Jurkat, Clone E6-1 (cell line): ENCODE results near the gene MGME1.
A peak's percentile ranks its signal among the peaks of the same experiment; 100 is the strongest.
"Not testable (repeated sequence)": the region's sequence is repeated elsewhere in the genome, so short reads cannot be mapped to it uniquely, and the experiment has no call there.

Experiments used
- DNase-seq: peaks from one replicate; pipeline ENCODE4 v3.0.0-alpha.2; 2011; ENCODE audit warnings: low read depth, low spot score
- H3K4me3 ChIP-seq: 2 replicates; pipeline ENCODE4 v1.5.1; 2011; ENCODE audit warnings: mild to moderate bottlenecking, low read length, control low read depth, moderate library complexity

MGME1 gene

GRCh38 chr20:17957505-17958363, 11.1 kb upstream of the MGME1 start:
- DNase-seq = no peak
- H3K4me3 ChIP-seq = no peak overlapping the region

GRCh38 chr20:17958373-17959256, 10.2 kb upstream of the MGME1 start:
- DNase-seq = no peak
- H3K4me3 ChIP-seq = no peak overlapping the region

DNA sequence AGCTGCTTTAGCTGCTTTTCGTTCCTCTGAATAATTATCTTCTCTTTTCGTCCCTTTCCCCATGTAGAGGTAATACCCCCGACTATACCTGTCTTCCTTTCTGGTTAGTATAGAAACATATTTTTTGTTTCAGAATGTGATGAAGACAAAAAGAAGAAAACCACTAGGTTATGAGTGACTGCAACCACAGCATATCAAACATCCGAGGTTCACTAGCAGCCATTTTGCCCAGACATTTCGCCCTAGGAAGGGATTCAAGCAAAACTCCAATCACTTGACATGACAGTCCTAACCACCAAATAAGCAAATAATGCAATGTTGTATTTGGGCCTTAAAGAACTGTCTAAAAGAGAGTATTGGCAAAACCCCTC, 9.6 kb upstream of the MGME1 start:
- H3K4me3 ChIP-seq = no peak overlapping the region
- DNase-seq = no peak

DNA sequence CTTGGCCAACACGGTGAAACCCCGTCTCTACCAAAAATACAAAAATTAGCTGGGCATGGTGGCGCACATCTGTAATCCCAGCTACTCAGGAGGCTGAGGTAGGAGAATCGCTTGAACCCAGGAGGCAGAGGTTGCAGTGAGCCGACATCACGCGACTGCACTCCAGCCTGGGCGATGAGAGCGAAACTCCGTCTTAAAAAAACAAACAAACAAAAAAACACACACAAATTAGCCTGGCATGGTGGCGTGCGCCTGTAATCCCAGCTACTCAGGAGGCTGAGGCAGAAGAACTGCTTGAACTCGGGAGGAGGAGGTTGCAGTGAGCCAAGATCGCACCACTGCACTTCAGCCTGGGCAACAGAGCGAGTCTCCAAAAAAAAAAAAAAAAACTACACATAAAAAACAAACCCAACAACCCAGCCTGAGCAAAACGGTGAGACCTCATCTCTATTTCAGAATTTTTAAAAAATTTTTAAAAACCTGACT, 8.4 kb upstream of the MGME1 start:
- not testable (repeated sequence) for H3K4me3 ChIP-seq

GRCh38 chr20:17960927-17961586, 7.8 kb upstream of the MGME1 start:
- no peak for DNase-seq
- H3K4me3 ChIP-seq = no peak overlapping the region

More for the DNA sequence above, 8.4 kb upstream of the MGME1 start:
- DNase-seq = not testable (repeated sequence)

DNA sequence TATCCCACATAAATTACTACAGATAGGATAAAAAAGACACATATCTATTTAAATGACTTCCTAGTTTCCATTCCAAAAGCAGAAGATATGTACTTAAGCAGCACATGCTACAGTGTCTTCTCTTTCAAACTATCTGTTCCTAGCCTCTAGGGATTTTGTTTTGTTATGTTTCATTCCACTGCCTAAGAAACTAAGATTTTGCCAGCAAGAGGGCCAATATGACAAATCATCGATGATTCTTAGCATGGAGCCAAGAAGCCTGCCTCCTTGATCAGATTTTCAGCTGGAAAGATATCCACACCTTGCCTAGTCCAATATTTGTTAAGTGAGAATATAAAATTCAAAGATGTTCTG, 7.3 kb upstream of the MGME1 start:
- no peak for DNase-seq
- H3K4me3 ChIP-seq = no peak overlapping the region

DNA sequence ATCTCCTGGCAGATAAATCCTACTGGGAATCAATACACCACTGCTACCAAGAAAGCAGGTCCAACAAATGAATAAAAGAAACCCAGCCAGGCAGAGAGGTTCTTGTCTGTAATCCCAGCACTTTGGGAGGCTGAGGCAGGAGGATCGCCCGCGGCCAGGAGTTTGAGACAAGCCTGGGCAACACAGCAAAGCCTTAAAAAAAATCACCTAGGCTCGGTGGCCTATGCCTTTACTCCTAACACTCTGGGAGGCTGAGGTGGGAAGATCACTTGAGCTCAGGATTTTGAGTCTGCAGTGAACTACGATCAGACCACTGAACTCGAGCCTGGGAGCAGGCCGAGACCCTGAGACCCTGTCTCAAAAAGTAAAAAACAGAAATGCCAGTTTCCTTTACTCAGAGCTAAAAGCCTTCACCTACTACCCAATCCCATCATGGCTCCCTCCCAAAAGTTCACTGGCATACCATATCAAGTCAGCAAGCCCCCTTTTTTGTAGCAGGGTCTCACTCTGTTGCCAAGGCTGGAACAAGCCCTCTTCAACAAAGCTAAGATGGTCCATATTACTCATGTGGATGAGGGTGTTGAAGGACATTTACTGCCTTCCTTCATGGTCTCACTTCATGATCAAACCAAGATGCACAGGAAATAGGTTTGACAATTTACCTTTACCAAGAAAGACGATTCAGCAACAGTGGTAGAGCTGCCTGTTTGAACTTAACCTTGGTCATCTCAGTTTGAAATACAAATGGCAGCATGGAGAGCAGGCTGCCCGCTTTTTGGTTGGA, 5.5 kb upstream of the MGME1 start:
- no peak for DNase-seq
- no peak overlapping the region for H3K4me3 ChIP-seq

DNA sequence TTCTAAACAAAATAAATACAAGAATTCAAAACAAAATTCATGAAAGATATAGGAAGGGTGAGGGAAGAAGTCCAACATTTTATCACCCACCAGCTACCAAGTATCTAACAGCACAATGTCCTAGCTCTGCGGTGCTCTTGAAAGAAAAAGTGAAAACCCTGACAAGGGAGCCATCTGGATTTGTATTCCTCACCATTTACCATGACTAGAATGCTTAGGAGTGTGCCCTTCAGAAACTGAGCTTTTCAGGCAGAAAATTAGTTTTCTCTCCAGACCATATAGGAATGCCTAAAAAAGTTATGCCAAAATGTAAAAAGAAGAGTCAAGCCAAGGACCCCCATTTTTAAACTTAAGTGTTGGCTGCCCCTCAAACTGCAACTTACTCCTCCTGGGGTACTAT, 4.7 kb upstream of the MGME1 start:
- no peak for DNase-seq
- H3K4me3 ChIP-seq = no peak overlapping the region

DNA sequence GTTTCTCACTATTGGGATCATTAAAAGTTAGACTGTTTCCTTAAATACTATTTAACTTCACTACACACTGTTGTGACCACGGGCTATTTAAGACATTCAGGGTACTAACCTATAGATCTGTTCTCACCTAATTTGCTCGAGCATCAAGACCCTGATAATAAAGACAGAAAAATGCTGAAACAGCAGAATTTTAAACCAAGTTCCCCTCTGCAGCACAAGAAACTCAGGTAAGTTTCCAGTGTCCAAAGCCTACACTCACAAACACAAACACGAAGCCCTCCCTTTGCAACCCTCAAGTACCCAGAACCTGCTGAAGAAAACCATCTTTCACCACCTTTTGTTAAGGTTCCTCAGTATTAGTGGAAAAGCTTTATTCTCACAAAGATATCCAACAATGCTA, 4.2 kb upstream of the MGME1 start:
- H3K4me3 ChIP-seq = no peak overlapping the region
- no peak for DNase-seq

GRCh38 chr20:17965042-17965697, 3.6 kb upstream of the MGME1 start:
- no peak for DNase-seq
- no peak overlapping the region for H3K4me3 ChIP-seq

DNA sequence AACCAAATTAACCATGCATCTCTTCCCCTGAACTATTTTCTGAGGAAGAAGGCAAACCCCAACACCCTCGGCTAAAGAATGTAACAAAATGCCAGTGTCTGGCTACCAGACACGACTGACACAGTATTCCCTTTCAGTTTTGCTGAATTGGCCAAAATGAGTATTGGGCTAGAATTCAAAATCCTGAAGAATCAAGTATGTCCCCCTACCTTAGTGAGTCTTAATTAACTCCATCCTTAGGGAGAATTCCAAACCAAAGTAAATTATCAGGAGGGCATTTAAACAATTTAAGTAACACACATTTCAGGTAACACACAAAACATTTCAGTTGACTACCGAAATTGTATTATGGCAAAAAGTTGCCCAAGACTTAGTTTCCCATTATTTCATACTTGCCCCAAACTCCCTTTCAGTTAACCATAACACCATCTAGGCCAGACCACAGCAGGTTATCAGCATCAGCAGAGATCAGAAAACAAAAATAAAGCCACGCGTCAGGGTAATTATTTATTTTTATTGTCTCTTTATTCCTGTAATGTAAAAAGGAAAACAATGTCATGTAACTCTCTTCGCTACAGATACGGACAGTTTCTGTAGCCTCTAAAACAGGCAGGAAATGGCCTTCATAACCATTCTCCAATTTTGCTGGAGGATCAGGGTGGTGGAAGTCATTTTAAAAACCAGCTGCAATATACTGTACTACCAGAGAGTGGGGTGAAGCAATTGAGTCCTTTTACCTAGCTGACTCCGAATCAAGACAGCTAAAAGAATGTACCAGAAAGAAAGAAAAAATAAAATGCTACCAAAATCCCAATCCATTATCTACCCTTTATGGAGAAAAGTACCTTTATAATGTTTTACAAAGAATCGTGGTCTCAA, 2.1 kb upstream of the MGME1 start:
- peak overlapping the region; percentile 79 for H3K4me3 ChIP-seq
- peak; percentile 56 for DNase-seq

DNA sequence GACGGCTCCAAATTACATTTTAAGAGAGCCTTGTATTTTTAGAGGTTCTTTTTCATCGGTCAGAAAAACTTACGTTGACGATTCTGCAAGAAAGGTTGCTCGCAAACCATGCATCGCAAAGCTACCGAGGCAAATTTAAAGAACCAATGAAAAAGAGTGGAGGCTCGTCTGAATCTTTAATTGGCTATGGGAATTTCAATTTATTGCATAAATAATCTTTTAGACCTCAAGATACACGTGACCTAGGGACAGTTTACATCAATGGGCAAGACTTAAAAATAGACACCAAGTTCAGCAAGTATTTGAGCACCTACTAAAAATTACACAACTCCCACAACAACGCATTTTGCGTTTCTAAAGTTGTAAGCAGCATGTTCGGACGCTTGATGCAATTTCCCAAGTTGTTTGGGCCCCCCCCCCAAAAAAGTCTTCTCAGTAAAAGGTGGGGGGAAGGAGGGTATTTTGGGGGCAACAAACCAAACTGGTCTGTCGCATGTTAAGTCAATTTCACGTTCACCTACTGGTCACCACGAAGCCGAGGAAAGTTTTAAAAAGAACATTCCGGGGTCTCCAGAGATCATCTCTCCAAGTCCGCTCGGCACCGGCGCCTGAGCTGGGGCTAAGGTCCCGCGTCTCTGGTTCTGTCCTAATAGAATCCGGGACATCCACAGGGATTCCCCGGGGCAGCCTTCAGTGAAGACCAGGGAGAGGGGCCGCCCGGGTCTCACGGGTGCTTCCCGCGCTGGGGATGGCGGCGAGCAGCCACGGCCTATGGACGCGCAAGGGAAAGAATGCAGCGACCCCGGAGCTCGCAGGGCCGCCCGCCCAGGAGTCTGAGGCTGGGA, 1.1 kb upstream of the MGME1 start:
- DNase-seq = no peak
- peak overlapping the region; percentile 79 for H3K4me3 ChIP-seq

GRCh38 chr20:17969278-17969883, 563 bp downstream of the MGME1 start:
- DNase-seq = no peak
- peak overlapping the region; percentile 79 for H3K4me3 ChIP-seq

- peak overlapping the region; percentile 79 for H3K4me3 ChIP-seq
- DNase-seq = peak; percentile 47
Measured at GRCh38 chr20:17969884-17970409, 1.1 kb downstream of the MGME1 start.

GRCh38 chr20:17971300-17972013, 2.6 kb downstream of the MGME1 start:
- H3K4me3 ChIP-seq = no peak overlapping the region

More at GRCh38 chr20:17971300-17972013, 2.6 kb downstream of the MGME1 start:
- no peak for DNase-seq
